Hepatic stellate cell (primary cell): ENCODE data around the gene EVL.
A peak's percentile ranks its signal among the peaks of the same experiment; 100 is the strongest.
"Not testable (repeated sequence)": the region's sequence is repeated elsewhere in the genome, so short reads cannot be mapped to it uniquely, and the experiment has no call there.

ENCODE experiments used
- DNase-seq: peaks from one replicate; pipeline ENCODE4 v3.0.0; 2011; ENCODE audit warnings: low spot score

EVL gene, protein sequence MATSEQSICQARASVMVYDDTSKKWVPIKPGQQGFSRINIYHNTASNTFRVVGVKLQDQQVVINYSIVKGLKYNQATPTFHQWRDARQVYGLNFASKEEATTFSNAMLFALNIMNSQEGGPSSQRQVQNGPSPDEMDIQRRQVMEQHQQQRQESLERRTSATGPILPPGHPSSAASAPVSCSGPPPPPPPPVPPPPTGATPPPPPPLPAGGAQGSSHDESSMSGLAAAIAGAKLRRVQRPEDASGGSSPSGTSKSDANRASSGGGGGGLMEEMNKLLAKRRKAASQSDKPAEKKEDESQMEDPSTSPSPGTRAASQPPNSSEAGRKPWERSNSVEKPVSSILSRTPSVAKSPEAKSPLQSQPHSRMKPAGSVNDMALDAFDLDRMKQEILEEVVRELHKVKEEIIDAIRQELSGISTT

DNA sequence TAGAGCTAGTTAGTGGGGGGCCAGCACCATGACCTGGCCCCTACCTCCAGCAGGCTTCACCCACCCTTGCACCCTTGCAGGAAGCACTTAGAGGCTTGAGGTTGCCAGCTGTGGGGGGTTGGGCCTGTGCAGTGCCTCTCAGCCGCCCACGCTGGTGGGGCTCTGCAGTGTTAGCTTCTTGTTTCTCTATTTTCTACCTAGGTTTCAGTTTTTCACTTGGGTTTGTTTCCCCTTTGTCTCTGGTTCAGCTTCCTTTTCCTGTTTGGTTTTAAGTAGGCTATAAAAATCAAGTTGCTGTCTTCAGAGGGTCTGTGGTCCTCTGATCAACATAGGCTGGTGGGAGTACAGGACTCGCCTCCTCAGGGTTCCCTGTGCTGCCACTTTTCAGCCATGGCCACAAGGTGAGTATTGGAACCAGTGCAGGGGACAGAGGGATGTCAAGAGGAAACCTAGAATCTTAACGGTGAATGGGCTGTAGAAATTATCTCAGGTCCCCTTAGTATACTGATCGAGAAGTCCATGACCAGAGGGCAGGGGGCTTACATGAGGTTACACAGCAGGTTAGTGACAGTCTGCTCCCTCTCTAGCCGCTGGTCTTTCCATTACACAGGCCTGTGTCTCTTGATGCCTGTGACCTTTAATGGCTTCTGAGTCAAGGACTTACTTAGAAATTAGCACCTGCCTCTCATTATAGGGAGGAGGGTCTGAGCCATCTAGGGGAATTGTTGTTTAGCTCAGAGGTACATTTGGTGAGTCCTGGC, at the start of gene EVL:
EVL (plus strand) TSS at position 312 of the 761 bp plus-strand sequence; CDS start at position 391, 79 bp downstream.
- DNase-seq: no peak

DNA sequence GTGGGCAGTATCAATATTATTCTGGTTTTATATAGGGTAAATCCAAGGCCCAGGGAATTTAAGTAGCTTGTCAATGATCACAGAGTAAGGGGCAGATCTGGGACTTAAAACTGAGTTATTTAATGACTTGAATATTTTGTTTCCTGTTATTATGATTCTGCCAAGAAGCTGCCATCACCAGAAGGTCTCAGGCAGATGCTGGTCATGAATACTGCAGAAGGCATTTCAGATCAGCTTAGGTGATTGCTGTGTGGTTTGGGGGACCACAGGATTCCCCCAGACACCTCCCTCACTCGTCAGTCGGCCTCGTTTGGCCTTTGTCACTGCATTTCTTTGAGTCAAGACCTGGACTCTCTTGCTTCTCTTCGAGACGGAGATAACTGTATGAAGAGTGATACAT, 47.7 kb upstream of the EVL start:
- DNase-seq: no peak

DNA sequence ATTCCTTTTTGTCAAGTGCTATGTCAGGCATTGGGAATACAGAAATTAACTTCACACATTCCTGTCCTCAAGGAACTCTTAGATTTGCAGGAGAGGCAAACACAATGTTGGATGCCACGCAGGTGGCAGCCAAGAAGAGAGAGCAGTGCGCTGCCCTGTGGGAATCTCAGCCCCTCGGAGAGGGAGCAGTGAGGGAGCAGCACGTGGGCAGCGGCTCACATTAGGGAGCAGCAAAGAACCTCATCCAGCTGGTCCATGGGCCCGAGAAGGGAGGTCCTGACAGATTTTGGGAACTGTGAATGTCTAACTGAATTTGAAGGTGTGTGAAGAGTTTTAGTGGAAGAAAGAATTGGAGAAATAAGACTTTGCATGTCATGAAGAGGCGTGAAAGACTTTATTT, 47.2 kb upstream of the EVL start:
- DNase-seq: no peak

DNA sequence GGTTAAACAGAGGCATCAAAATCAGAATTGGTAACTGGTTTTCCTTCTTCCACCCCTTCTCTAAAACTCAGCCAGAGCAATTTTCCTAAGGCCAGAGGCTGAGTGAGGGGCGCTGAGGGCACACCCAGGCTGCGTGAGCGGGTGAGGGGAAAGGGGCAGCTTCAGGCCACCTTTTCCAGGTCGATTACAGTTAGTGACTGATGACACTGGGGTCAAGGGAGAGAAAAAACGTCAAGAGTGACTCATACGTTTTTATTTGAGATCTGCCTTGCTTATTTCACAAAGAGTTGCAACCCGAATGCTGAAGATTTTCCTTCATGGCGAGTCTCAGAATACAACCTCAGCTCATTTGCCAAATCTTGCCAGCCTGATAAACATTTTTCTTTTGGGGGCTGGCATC, 46.7 kb upstream of the EVL start:
- no peak for DNase-seq

DNA sequence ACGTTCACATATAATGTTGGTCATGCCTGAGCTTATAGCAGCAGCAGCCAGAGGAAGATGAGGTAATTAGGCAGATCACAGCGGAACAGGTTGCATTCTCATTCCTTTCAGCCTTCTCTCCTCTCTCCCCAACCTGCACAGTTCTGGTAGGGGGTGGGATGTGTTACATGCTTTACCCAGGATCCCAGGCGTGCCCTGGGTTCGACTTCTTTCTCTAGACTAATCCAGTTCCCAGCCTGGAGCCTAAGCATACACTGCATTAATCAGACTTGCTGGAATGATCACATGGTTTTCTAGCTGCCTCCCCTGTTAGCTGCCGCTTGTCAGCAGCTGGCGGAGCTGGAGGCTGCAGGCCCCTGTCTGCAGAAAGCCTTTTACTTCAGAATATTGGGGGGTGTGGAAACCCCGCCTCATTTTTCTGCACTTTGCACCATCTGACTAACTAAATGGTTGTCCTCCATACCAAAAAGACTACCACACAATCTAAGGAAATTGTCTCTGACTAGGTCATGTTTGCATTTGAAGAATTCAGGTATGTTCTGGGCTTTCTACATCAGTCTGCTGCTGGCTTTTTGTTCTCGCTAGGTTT, 46.0 kb upstream of the EVL start:
- no peak for DNase-seq

DNA sequence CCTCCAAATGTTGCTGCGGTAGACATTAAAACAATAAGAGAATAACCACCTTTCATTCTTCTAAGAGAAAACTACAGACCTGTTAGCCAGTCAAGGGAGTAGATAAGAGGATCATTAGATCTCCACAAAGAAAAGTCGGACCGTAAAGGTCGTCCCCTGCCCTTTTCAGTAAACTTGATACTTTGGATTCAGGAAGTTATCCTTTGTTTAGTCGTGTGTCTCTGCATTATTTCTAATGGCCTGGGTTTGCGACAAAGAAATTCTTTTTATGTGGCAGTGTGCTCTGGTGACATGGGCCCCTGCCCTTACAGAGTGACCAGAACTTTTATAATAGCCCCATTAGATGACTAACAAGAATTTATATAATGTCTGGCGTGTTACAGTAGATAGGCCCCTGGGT, 44.6 kb upstream of the EVL start:
- no peak for DNase-seq

DNA sequence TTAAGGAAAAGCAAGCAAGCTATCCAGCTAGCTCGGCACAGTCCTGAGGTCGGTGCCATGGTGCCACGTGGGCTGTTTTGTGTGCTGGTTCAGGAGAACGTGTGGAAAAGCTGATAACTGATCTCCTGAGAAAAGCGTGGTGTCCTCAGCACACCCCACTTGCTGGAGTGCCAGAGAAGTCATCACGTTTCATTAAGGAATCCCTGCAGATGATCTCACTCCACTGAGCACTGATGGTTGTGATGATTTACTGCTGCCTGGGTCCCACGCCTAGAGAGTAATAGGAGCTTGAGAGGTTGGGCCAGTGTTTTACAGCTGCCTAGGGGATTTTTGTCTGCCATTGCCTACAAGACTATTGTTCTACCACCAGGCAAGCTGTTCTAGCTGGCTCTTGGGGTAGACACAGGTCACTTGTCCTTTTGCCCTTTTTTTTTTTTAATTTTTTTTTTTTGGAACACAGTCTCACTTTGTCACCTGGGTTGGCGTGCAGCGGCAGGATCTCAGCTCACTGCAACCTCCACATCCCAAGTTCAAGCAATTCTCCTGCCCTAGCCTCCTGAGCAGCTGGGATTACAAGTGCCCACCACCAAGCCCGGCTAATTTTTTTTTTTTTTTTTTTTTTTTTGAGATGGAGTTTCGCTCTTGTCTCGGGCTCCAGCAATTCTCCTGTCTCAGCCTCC, 42.3 kb upstream of the EVL start:
- no peak for DNase-seq

DNA sequence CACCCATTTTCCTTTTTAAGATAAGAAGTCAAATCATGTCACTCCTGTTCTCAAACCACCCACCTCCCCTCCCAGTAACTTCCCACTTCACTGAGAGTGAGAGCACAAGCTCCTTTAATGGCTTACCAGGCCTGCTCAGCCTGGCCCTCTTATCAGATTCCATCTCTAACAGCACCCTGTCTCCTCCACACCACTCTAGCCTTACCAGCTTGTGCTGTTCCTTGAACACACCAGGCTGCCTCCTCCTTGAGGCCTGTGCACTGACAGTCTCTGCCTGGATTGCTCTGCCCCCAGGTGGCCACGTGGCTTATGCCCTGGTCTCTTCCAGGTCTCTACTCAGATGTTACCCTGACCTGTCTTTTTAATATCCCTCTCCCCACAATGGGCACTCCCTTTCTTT, 40.1 kb upstream of the EVL start:
- DNase-seq: peak; percentile 23

DNA sequence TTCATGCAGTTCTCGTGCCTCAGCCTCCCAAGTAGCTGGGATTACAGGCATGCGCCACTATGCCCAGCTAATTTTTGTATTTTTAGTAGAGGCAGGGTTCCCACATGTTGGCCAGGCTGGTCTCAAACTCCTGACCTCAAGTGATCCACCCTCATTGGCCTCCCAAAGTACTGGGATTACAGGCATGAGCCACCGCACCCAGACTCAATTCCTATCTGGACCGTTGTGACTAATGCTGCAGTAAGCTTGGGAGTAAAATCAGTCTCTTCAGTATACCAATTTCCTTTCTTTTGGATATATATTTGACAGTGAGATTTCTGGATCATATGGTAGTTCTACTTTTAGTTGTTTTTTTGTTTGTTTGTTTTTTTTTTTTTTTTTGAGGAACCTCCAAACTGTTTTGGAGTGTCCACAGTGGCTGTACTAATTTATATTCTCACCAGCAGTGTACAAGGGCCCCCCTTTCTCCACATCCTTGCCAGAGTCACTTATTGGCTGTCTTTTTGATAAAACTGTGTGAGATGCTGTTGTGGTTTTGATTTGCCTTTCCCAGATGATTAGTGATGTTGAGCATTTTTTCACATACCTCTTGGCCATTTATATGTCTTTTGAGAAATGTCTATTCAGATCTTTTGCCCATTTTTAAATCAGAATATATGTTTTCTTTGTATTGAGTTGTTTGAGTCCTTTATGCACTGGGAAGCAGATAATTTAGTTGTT, 37.3 kb upstream of the EVL start:
- no peak for DNase-seq

DNA sequence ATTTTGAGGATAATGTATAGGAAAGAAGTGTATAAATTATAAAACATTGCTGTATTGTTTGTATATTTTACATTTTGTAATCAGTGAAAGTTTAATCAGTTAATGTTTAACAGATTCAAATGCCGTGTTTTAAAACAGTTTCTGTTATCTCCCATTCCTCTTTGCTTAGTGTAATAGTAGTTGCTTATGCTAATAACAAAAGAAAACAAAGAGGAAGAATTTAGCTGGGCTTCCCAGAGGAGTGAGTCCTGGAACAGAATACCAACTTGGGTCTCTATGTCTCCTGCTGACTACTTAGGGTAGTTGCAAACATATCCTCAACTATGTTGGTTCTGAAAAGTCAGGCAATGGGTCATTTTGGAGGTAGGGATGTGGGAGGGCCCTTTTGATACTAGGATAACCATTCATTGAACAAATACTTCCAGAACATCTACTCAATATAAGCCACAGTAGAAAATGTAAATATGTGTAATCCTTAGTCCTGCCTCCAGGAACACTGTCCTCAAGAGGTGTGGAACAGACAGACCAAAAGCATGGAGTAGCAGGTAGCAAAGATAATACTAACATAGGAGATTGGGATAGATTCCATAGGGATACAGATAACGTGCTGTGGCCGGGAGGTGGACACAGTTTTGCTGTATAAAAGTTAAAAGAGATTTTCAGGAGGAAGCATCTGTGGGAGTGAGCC, 36.1 kb upstream of the EVL start:
- DNase-seq: peak; percentile 45

DNA sequence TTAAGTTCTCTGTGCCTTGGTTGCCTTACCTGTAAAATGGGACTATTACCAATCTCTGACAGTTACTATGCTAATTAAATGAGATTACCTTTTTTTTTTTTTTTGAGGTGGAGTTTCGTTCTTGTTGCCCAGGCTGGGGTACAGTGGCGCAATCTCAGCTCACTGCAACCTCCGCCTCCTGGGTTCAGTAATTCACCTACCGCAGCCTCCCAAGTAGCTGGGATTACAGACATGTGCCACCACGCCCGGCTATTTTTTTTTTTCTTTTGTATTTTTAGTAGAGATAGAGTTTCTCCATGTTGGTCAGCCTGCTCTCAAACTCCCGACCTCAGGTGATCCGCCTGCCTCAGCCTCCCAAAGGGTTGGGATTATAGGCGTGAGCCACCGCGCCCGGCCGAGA, 35.2 kb upstream of the EVL start:
- DNase-seq: not testable (repeated sequence)

DNA sequence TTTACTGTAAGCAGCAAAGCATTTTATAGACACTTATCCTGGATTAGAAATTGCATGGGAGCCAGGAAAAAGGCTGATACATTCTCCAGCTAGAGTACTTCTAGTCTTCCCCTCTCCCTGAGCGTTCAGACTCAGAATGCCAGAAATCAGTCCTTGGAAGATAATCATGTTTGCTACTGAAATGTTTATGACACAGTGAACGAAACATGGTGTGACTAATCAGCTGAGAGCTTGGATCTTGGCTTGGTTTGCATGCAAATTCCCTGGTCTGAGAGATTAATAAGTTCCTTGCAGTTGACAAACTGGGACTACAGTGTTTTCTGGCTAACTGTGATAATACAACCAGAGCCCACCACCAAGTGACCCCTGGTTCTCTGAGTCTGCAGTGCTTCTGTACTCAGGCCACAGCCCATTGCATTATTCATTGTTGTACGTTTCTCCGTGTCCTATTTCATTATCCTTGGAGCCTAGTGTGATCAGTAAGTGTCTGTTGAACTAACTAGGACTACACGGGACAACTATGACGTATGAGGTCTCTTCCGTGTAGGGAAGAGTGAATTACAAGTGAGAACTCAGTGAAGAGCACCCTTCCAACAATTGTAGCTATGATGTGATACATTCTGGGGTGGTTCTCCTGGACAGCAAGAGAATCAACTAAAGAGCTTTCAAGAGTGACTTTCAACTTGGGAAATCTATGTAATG, 34.6 kb upstream of the EVL start:
- peak; percentile 32 for DNase-seq

DNA sequence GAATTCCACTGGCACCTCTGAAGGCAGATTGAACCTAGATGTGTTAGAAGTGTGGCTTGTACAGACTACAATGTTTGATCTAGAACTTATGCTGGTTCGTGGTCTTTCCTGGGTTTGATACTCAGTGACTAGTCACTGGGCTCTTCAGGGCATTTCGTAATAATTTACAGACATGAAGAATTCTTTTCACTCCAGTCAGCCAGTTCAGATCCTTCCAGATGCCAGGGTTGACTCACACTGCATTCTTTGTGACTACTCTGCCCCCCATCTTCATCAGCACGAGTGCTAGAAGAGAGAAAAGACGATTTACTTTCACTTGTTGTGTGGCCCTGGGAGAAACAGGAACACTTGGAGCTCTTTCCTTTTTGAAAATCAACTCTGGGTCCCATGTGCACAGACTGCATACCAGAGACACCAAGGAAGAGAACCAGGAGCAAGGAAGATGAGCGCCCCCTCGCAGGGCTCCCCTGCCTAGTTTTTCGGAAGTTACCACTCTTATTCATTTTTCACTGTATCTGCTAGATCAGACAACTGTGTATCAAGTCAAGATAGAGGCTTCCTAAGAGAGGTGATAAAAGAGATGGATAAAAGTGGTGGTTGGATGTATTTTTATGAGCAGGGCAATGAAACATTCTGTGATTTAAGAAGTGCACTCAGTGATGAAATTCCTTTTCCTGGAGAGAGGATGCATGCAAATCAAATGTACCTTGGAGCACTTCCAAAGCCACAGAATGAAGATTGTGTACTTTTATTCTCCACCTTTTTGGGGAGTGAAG, 33.5 kb upstream of the EVL start:
- peak; percentile 83 for DNase-seq

DNA sequence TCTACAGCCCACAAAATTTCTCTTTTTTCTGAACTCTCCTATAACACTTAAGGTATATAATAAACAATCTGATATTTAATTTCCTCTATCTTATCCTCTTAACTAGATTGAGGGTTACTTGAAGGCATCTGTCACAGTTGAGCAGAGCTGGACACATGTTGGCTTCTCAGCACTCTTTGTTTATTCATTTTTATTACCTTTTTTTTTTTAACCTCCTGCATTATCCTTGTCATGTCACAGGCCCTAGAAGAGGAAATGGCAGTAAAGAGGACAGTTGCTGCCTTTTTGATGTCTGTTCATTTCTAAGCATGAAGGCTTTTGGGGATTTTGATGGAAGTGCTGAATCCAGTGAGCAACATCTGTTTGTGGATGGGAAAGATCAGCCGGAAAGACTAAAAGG, 32.5 kb upstream of the EVL start:
- DNase-seq: no peak

DNA sequence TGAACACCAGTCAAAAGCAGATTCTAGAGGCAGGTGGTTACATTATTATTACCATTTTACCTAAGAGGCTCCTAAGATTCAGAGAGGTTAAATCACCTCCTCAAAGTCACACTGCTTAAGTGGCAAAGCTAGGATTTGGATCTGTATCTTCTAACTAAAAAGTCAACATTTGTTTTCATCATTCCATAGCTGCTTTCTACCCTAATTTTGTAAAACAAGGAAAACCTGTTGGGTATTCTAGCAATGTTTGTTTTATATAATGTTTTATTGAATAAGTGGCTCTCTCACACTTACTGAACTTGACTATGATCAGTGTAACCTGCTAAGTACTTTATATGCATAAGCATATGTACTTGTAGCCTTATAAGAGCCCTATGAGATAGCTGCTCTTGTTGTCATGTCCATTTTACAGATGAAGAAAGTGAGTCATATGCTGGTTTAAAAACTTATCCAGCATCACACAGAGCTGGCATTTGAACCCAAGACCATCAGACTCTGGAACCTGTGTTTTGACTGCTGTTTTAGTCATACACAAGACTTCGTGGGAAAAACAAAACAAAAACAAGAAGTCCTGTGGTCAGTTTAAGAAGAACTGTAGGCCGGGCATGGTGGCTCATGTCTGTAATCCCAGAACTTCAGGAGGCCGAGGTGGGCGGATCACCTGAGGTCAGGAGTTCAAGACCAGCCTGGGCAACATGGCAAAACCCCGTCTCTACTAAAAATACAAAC, 31.7 kb upstream of the EVL start:
- DNase-seq: no peak

DNA sequence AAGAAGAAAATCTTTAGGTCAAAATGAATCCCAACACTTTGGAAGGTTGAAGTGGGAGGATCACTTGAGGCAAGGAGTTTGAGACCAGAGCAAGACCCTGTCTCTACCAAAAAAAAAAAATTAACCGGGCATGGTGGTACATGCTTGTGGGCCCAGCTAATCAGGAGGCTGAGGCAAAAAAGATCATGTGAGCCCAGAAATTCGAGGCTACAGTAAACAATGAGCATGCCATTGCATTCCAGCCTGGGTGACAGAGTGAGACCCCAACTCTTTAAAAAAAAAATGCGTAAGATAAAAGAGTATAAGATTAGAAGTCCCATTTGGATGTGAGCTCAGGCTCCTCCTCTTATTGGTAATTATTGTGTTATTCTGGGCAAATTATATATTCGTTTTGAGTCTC, 30.8 kb upstream of the EVL start:
- no peak for DNase-seq

DNA sequence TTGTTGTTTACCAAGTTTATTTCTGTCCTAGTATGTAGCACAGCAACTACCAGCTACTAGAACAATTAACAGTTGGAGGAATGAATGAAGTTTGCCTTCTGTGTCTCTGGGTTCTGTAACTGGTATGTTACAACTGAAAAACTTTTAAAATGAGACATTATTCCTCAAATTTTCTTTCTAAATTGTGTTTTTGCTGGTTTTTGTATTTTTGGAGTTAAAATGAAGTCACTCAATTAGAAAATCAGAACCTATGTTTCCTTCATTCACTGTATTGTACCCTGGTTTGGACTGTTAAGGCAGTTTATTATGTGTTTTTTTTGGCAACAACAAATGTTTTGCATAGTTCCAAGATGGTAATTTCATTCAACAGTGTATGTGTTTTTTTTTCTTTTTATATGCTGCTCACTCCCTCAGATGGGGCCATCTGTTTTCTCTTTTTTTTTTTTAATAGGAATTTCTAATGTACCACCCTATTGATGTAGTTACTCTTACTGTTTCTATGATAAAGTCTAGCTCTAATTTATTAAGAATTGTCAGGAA, 30.2 kb upstream of the EVL start:
- DNase-seq: no peak

DNA sequence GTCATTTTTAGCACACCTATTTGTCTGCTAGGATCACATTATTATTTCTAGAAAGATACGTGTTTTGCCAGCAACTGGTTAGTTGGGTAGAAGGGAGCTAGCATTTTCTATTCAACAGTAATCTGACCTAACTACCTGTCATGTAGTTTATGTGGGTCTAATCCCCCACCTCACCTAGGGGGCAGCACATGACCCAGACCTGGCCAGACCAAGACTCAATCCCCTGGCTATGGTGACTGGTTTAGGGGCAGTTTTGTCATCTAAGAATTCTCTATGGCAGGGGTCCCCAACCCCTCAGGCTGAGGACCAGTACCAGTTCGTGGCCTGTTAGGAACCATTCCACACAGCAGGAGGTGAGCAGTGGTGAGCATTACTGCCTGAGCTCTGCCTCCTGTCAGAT, 29.5 kb upstream of the EVL start:
- DNase-seq: no peak

DNA sequence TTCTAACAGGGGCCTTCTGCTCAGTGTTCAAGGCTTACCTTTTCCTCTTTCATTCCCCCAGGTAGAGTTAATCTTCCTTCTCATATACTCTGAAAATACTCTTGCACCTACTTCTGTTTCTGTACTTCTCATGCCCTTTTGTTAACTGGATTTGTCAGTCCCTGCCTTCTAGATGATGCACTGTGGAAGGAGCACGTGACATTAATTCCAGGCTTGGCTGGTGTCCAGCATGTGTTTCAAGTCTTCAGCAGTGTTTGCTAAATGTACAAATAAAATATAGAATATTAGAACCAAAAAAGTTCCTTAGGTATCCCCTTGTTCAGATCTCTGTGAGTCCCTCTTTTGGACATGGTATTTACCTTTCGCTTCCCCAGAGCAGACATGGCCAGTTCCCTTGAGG, 27.9 kb upstream of the EVL start:
- DNase-seq: no peak
